GM21360 (cell line): ENCODE data around the gene KRTAP1-5.
"Not testable (repeated sequence)": the region's sequence is repeated elsewhere in the genome, so short reads cannot be mapped to it uniquely, and the experiment has no call there.

ENCODE experiments used
- ATAC-seq: cut with Tn5 transposase; IDR thresholded peaks from one replicate; pipeline ENCODE4 v1.9.1; 2021; ENCODE audit warnings: mild to moderate bottlenecking, moderate library complexity; ENCODE audit not compliant: unreplicated experiment

KRTAP1-5 gene, protein sequence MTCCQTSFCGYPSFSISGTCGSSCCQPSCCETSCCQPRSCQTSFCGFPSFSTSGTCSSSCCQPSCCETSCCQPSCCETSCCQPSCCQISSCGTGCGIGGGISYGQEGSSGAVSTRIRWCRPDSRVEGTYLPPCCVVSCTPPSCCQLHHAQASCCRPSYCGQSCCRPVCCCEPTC

GRCh38 chr17:41026715-41027471, at the start of gene KRTAP1-5:
TSS of gene KRTAP1-5 (minus strand) at chr17:41027208. CDS start at chr17:41027155, 53 bp downstream.
- ATAC-seq: no peak

DNA sequence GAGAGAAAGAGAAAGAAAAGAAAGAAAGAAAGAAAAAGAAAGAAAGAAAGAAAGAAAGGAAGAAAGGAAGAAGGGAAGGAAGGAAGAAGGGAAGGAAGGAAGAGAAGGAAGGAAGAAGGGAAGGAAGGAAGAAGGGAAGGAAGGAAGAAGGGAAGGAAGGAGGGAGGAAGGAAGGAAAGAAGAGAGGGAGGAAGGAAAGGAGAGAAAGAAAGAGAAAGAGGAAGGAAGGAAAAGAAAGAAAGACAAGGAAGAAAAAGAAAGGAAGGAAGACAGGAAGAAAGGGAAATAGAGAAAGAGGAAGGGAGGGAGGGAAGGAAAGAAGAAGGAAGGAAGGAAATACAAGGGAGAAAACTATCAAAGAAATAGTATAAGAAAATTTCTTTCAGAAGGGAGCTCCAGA, 49.8 kb upstream of the KRTAP1-5 start:
- ATAC-seq: no peak

DNA sequence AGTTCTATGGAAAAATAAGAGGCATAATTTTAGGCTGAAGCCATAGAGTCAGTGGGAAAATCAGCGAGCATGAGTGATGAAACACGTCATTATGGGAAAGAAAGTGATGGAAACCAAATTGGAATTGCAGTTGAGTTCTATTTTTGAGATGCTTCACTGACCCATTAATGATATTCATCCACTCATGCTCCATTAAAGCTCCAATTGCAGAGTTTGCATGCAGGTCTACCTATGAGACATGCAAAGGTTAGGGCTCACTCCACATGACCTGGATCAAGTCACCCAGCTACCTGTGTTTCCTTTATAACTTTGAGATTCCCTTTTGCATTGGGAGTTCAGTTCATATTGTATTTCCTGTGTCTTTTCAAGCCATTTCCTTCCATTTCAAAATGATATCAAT, 46.7 kb upstream of the KRTAP1-5 start:
- no peak for ATAC-seq

- ATAC-seq: no peak
Observed at GRCh38 chr17:41071606-41072360, 44.8 kb upstream of the KRTAP1-5 start.

DNA sequence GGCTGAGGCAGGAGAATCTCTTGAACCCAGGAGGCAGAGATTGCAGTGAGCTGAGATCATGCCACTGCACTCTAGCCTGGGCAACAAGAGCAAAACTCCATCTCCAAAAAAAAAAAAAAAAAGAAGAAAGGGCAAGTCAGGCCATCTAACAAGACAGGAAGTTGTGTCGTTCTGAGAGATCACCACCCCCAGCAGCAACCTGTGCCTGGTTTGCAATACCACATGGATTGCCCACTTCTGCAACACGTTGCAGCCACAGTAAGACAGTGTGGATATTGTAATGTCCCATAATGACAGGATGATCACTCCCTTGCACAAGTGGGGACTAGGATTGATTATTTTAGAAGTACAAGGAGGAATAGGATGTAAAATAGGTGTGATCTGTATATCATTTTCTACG, 42.0 kb upstream of the KRTAP1-5 start:
- ATAC-seq: no peak

DNA sequence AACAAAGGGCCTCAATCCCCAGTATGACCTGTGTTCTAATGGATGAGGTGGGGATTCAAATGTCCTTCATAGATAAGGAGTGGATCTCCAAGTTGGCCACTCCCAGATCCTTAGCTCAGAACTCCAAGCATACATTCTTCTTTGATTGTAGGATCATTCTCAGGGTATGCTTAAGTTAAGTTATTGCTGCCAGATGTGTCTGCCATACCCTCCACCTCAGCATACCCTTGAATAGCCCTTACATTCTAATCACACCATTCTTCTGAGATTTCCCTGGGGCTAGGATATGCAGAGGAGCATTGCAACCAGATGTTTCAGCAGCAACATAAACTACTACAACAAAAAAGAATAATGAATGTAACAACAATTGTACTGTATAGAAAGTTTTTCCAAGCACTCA, 40.3 kb upstream of the KRTAP1-5 start:
- ATAC-seq: no peak

DNA sequence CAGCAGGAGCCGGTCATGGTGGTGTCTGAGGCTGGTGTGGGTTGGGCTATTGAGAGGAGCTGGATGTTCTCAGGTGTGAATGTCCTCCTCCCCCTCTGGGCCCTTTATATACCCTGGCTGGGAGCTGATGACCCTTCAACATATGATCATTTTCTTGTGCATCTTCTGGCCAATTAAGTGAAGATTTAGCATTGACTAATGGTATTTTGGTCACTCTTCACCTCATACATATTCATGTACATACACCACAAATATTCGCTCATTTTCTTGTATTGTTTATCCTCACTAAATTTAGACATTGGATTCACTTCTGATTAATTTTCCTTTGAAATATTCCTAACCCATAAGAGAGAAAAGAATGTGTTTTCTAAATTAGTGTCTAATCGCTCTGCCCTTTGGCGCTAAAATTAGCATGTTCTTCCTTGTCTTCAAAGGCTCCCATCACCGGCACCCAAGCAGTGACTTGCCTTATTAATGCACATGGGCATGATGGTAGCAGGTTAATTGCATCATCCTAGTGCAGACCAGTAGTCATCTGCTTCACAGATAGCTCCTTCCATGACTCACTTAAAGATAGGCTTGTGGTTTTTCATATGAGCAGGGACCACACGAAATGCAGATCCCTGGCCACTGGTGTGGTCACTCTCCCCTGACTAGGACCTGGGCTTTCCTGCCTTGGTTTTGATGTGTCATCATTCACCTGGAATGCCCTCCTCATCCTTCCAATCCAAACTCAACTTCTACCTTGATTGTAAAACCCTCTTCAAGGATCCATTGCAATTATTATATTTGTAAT, 39.0 kb upstream of the KRTAP1-5 start, which contains the start of gene KRTAP2-4:
Gene KRTAP2-4, minus strand, starts transcription at position 51 of the 796 bp plus-strand sequence. Its CDS starts 34 bp downstream, at position 17.
- no peak for ATAC-seq

DNA sequence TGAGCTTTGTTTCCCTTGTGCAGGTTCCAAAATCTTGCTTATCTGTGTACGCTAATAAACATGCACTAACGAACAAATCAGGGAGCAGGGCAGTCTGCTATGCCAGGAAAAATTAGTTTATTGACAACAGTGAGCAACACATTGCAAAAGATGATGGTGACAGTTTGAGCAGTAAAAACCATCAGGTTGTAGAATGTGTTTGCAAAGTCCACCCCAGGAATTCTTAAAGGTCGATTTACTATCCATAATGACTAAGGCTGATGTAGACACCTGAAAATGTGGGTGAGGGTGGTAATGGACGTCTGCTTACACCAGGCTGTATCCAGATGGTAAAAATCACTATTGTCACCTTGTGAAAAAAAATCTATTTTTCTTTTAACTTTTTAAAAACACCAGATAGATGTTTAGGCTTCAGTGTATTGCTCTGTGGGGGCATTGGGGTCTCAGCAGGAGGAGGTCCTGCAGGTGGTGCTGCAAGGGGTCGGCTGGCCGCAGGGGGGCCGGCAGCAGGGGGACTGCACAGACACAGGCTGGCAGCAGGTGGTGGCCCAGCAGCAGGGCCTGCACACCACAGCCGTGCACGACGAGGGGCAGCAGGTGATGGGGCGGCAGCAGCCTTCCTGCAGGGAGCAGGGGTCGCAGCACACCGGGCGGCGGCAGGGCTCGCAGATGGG, 38.1 kb upstream of the KRTAP1-5 start:
- ATAC-seq: not testable (repeated sequence)

DNA sequence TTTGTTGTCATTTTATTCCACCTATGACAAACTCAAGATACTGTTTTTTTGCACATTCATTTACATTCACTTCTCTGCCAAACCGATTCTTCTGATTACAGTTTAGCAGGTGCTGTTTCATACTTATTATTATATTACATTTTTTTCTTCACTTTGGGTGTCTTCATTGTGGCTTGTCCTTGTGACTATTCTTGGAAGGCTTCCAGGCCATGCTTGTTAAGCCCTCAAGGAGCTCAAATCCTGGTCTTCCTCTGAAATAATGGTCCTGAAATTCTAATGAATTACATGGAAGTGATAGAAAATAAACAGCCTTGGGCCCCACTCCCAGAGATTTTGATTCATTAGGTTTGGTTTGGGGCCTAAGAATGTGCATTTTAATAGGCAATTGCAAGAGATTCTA, 37.3 kb upstream of the KRTAP1-5 start:
- no peak for ATAC-seq

DNA sequence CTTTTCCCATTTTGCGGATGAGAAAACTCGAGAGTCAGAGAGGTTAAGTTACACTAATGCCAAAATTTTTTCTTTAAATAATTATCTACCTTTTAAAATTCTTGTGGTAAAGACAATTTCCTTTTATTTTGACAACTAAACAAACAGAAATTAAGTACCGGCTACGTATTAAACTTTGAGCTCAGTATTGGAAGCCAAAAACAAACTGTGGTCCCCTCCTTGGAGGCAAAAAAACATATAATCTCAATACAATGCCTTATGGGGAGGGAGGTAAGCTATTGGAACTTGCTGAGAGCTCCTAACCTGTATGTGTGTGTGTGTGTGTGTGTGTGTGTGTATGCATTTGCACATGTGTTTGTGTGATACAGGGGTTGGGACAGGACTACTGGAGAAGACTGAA, 36.4 kb upstream of the KRTAP1-5 start:
- no peak for ATAC-seq

DNA sequence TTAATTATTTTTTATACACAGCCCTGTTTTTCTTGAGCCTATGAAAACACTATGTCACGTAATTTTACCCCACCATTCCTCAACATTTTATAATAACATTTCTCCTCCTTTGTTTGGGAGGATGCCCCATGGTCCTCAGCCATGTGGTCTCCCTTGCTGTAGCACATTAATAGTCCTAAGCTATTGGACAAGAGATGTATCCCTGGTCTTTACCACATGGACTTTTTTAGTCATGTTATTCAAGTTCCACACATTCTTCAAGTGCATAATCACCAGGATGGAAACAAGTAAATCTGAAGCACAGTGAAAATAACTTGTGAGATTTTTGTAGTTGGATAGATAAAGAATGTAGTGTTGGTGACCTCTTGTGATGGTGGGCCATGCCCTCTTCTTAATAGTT, 35.0 kb upstream of the KRTAP1-5 start:
- ATAC-seq: no peak

- no peak for ATAC-seq
Observed at GRCh38 chr17:41060052-41060604, 33.1 kb upstream of the KRTAP1-5 start, which contains the start of gene KRTAP2-3. TSS of gene KRTAP2-3 (minus strand) at chr17:41060114. CDS start at chr17:41060050, 64 bp downstream.

DNA sequence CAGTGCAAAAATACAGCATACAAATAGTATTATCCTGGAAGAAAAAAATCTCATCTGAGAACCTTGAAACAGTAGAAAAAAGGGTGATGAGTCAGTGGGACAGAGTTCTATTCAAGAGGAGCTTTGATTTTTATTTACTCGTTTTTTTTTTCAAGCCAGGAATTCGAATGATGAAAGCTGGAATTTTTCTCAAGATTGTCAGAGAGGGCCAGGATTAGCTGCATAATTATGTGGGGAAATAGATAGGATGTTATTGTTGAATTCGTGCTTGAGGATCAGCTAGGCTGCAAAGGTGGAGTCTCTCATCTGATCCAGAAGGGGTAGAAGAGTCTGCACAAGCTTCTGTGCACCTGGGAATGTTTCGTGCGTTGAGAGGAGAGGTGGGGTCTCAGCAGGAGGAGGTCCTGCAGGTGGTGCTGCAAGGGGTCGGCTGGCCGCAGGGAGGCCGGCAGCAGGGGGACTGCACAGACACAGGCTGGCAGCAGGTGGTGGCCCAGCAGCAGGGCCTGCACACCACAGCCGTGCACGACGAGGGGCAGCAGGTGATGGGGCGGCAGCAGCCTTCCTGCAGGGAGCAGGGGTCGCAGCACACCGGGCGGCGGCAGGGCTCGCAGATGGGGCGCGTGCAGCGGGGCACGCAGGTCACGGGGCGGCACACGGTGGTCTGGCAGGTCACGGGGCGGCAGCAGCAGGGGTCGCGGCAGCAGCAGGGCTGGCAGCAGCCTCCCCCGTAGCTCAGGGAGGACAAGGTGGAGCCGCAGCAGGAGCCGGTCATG, 32.5 kb upstream of the KRTAP1-5 start:
- not testable (repeated sequence) for ATAC-seq

DNA sequence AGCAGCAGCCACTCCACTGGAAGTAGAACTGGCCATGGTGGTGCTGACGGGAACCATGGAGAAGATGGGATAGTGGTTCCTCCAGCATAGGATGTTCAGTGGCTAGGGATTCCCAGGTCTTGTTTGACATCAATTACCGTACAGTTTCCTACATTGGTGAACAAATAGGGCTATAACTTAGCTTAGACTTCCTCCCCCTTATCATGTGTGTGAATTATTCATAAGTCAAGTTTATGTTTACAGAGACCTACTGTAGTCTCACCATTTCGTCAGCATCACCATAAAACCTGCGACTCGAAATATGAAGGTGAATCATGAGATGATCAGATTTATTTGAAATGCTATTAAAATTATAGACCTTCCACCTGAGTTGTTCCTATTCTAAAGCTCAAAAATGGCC, 31.7 kb upstream of the KRTAP1-5 start:
- no peak for ATAC-seq

- ATAC-seq: no peak
Observed at GRCh38 chr17:41057547-41057946, 30.5 kb upstream of the KRTAP1-5 start.

- ATAC-seq: not testable (repeated sequence)
Observed at GRCh38 chr17:41055130-41055529, 28.1 kb upstream of the KRTAP1-5 start, which contains the start of gene KRTAP2-2. TSS of gene KRTAP2-2 (minus strand) at chr17:41055230. CDS start at chr17:41055211, 19 bp downstream.

DNA sequence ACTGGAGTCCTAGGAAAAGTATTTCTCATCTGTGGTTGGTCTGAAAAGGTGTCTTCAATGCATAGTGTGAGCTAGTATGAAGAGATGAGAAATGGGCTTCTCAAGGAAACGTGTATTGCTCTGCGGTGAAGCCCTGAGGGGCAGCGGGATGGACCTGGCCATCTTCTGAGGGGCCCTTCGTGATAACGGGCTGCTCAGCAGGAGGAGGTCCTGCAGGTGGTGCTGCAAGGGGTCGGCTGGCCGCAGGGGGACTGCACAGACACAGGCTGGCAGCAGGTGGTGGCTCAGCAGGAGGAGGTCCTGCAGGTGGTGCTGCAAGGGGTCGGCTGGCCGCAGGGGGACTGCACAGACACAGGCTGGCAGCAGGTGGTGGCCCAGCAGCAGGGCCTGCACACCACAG, 27.5 kb upstream of the KRTAP1-5 start:
- not testable (repeated sequence) for ATAC-seq

DNA sequence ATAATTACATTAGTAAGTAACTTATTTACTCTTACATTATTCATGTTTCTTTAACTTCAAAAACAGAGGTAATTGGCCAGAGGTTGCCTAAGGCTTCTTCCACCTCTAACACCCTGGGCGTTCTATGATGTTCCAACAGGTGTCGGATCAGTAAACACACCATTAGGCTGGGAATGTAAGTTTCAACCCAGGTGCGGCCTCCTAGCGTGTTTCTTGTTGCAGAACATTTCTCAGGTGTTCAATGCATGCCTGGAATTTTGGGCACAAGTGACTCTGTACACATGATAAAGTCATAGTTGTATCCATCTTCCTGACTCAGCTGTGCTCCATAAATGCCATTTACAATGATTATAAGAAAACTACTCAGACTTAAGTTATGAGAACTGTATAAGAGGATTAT, 27.0 kb upstream of the KRTAP1-5 start:
- ATAC-seq: no peak

DNA sequence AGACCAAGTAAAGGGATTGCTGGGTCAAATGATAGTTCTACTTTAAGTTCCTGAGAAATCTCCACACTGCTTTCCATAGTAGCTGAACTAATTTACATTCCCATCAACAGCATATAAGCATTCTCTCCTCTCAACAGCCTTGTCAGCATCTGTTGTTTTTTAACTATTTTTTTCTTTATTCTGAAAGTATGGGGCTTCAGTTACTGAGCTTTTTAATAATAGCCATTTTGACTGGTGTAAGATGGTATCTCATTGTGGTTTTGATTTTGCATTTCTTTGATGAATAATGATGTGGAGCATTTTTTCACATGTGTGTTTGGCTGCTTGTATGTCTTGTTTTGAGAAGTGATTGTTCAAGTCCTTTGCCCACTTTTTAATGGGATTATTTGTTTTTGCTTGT, 25.6 kb upstream of the KRTAP1-5 start:
- no peak for ATAC-seq
